ENCODE measurements around the gene MYO9A. TPM values are rescaled to one million over a fixed set of nuclear protein-coding genes. Genes with fewer than 3 reads are reported as not detected.

MYO9A gene
- total RNA-seq, 1 experiment from 2014 or later: 21.4 TPM

- Mint-ChIP-seq H3K4me3 (no peak overlapping the region), H3K36me3 (ENCODE audit: insufficient read depth in 1 of 3, low read depth in 3 of 3) (no peaks in the 10 kb centered on the region), H3K9me3 (no peaks in the 10 kb centered on the region), H3K27ac (no peak overlapping the region), H3K4me1 (no peaks in the 10 kb centered on the region), H3K27me3 (ENCODE audit: low read depth) (no peaks in the 10 kb centered on the region)
- Histone ChIP-seq H3K14ac (ENCODE audit: insufficient read depth, low read length) (no peak overlapping the region), H3K4ac (ENCODE audit: low read depth, low read length) (no peak overlapping the region), H3K27me3 (ENCODE audit: insufficient read depth, low read length) (no peaks in the 10 kb centered on the region), H3K4me1 (ENCODE audit: insufficient read depth, low read length) (no peaks in the 10 kb centered on the region), H3T11ph (ENCODE audit: low read length) (no peak overlapping the region), H3K23ac (ENCODE audit: insufficient read length, low read depth, low read length) (no peak overlapping the region), H2AFZ (ENCODE audit: low read length) (no peak overlapping the region), H2BK20ac (ENCODE audit: low read depth, low read length, poor library complexity, severe bottlenecking) (no peak overlapping the region), H3K27ac (ENCODE audit: insufficient read length, low read depth, low read length) (no peak overlapping the region), H2AK5ac (ENCODE audit: insufficient read length, low read length) (no peak overlapping the region), H2BK15ac (ENCODE audit: low read depth, low read length) (no peak overlapping the region), H3K9me3 (ENCODE audit: control insufficient read depth, low read depth, low read length) (no peaks in the 10 kb centered on the region), H2BK12ac (ENCODE audit: insufficient read length, low read depth, low read length) (no peak overlapping the region), H3K79me1 (ENCODE audit: insufficient read depth, low read depth, low read length, poor library complexity, severe bottlenecking) (no peaks in the 10 kb centered on the region), H4K91ac (ENCODE audit: insufficient read length, low read depth, low read length) (no peak overlapping the region), H2BK120ac (ENCODE audit: low read depth, low read length, poor library complexity, severe bottlenecking) (no peak overlapping the region), H4K20me1 (ENCODE audit: control insufficient read depth, insufficient read depth, insufficient read length) (no peaks in the 10 kb centered on the region), H3K4me2 (ENCODE audit: insufficient read depth, insufficient read length, low read length) (no peak overlapping the region), H4K5ac (ENCODE audit: insufficient read length, low read depth, low read length) (no peak overlapping the region), H4K8ac (replicated peaks; ENCODE audit: insufficient read length, low read depth, low read length) (no peak overlapping the region), H3K56ac (ENCODE audit: insufficient read length, low read depth, low read length) (no peak overlapping the region), H3K79me2 (ENCODE audit: insufficient read depth, low read length) (no peaks in the 10 kb centered on the region), H3K9ac (ENCODE audit: extremely low read depth, insufficient read length, low read length) (no peak overlapping the region), H3K23me2 (ENCODE audit: insufficient read length, low read depth, low read length, poor library complexity, severe bottlenecking) (no peaks in the 10 kb centered on the region), H2BK5ac (ENCODE audit: insufficient read length, low read length) (no peak overlapping the region), H3K18ac (ENCODE audit: insufficient read length, low read depth, low read length) (no peak overlapping the region)
- TF ChIP-seq, protein P1, sequence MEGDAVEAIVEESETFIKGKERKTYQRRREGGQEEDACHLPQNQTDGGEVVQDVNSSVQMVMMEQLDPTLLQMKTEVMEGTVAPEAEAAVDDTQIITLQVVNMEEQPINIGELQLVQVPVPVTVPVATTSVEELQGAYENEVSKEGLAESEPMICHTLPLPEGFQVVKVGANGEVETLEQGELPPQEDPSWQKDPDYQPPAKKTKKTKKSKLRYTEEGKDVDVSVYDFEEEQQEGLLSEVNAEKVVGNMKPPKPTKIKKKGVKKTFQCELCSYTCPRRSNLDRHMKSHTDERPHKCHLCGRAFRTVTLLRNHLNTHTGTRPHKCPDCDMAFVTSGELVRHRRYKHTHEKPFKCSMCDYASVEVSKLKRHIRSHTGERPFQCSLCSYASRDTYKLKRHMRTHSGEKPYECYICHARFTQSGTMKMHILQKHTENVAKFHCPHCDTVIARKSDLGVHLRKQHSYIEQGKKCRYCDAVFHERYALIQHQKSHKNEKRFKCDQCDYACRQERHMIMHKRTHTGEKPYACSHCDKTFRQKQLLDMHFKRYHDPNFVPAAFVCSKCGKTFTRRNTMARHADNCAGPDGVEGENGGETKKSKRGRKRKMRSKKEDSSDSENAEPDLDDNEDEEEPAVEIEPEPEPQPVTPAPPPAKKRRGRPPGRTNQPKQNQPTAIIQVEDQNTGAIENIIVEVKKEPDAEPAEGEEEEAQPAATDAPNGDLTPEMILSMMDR (conservative IDR thresholded peaks at IDR 0.05): no peak
- no CpG with 5 or more reads among the region's 2 CpGs for WGBS (ENCODE audit: extremely low coverage, insufficient read length, low lambda C conversion rate)
- no peak for DNase-seq
These were observed 17.8 kb upstream of the MYO9A start for GRCh38 chr15:72135719-72136118.
